HG02973 (cell line): Measurements from ENCODE around the gene MESD.

Experiments
- ATAC-seq: cut with Tn5 transposase; IDR thresholded peaks from one replicate; pipeline ENCODE4 v1.9.1; 2021; ENCODE audit warnings: moderate library complexity; ENCODE audit not compliant: unreplicated experiment

The MESD gene

DNA sequence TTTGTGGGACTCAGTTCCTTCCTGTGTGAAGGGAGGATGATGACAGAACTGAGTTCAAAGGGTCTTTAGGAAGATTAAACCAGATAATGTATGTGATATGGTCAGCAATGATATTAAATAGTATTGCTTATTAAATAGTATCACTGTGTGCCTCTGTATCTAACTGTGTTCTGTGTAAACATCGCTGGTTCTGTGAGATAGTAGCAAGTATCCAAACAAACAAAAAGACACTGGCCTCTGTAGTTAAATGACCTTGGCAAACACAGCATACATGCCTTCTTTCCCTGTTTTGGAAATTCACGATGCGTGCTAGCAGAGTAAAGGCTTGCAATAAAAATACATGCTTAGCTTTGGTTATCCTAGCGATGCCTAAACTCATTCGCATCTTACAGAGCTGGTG lies 76.1 kb downstream of the MESD start:
- ATAC-seq: no peak

DNA sequence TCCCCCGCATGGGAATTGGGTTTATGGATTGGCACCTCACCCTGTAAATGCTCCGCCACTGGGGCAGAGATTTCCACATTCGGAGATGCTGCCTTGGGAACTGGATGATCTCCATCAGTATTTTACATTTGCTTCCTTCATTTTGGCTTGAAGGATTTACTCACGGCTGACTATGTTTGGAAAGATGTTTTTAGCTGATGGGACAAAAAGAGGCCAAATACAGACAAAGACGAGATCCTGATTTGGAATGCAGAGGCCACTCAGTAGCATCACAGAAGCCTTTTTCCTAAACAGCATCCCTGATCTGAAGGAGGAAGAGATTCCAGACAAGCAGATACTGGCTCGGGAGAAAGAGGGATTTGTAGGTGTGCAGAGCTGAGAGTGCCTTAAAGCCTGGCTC lies 76.9 kb downstream of the MESD start:
- no peak for ATAC-seq

DNA sequence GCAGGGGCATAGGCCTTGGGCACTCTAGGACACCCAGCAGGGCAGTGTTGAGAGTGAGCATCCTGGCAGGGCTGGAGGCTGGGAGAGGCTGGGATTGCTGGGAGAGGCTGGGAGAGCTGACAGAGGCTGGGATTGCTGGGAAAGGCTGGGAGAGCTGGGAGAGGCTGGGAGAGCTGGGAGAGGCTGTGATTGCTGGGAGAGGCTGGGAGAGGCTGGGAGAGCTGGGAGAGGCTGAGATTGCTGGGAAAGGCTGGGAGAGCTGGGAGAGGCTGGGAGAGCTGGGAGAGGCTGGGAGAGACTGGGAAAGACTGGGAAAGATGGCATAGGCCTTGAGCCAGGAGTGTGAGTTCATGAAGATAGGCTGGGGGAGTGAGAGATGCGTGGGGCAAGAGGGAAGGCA lies 77.8 kb downstream of the MESD start:
- ATAC-seq: no peak

- no peak for ATAC-seq
Observed at GRCh38 chr15:80906159-80906766, 83.4 kb downstream of the MESD start.

DNA sequence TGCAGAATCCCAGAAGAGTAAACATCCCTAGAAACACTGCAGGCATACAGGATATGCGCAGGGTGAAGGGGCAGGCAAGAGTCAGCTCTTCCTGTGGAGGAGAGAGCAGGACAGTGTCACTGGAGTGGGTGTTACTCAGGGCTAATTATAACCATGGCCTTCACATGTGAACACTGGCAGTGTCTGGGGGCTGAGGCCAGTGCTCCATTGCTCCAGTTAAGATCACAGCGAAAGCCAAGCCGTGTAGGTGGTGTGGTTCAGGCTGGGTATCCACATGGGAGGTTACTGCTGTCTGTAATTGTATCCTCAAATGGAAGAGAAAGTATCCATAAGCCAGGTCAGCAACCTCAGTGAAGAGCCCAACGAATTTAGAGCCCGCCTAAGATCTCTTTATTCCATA lies 84.6 kb downstream of the MESD start:
- ATAC-seq: no peak

- no peak for ATAC-seq
Observed at GRCh38 chr15:80902298-80902801, 87.3 kb downstream of the MESD start.

GRCh38 chr15:80898040-80898439 lies 91.6 kb downstream of the MESD start:
- ATAC-seq: no peak
